Hepatocyte (in vitro differentiated cells): ENCODE measurements around the gene CALML3. TPM values are rescaled to one million over a fixed set of nuclear protein-coding genes. Genes with fewer than 3 reads are reported as not detected.
A peak's percentile ranks its signal among the peaks of the same experiment; 100 is the strongest.

Experiments used
- DNase-seq: peaks from one replicate; pipeline ENCODE4 v3.0.0-alpha.2; 2016; ENCODE audit warnings: low spot score
- H2AFZ ChIP-seq: fragments of 200-600 bp; sonication (generic); 2 replicates; pipeline ENCODE4 v1.6.0; 2016; ENCODE audit warnings: antibody characterized with exemption, mild to moderate bottlenecking
- H3K27ac ChIP-seq: fragments of 200-600 bp; sonication (generic); 2 replicates; pipeline ENCODE4 v1.5.1; 2016; ENCODE audit warnings: mild to moderate bottlenecking
- H3K27me3 ChIP-seq: fragments of 200-600 bp; sonication (generic); 2 replicates; pipeline ENCODE4 v1.6.1; 2016
- H3K36me3 ChIP-seq: fragments of 200-600 bp; sonication (generic); replicated peaks from 2 replicates; pipeline ENCODE4 v1.5.1; 2016; ENCODE audit warnings: low read depth; ENCODE audit not compliant: insufficient read depth
- H3K4me1 ChIP-seq: fragments of 200-600 bp; sonication (generic); 2 replicates; pipeline ENCODE4 v1.5.1; 2016; ENCODE audit warnings: mild to moderate bottlenecking, moderate library complexity; ENCODE audit not compliant: insufficient read depth
- H3K4me2 ChIP-seq: fragments of 200-600 bp; sonication (generic); 2 replicates; pipeline ENCODE4 v1.6.0; 2016
- H3K4me3 ChIP-seq: fragments of 200-600 bp; sonication (generic); 2 replicates; pipeline ENCODE4 v1.5.1; 2016; ENCODE audit warnings: mild to moderate bottlenecking
- H3K79me2 ChIP-seq: fragments of 200-600 bp; sonication (generic); 2 replicates; pipeline ENCODE4 v1.6.0; 2017; ENCODE audit warnings: mild to moderate bottlenecking
- H3K9me2 ChIP-seq: fragments of 200-600 bp; sonication (generic); replicated peaks from 2 replicates; pipeline ENCODE4 v1.6.0; 2017; ENCODE audit warnings: mild to moderate bottlenecking; ENCODE audit not compliant: insufficient read depth
- H3K9me3 ChIP-seq: fragments of 200-600 bp; sonication (generic); 2 replicates; pipeline ENCODE4 v1.5.1; 2016; ENCODE audit warnings: low read depth, mild to moderate bottlenecking
- H4K20me1 ChIP-seq: fragments of 200-600 bp; sonication (generic); 2 replicates; pipeline ENCODE4 v1.6.0; 2016; ENCODE audit warnings: mild to moderate bottlenecking; ENCODE audit not compliant: insufficient read depth, poor library complexity, severe bottlenecking
- CTCF ChIP-seq: fragments of 200-600 bp; sonication (generic); IDR thresholded peaks from 2 replicates; pipeline ENCODE4 v1.5.1; 2016; ENCODE audit warnings: antibody characterized with exemption, mild to moderate bottlenecking; ENCODE audit not compliant: poor library complexity
- EZH2 ChIP-seq: fragments of 200-600 bp; sonication (generic); IDR thresholded peaks from 2 replicates; pipeline ENCODE4 v1.6.1; 2016; ENCODE audit warnings: antibody characterized with exemption, mild to moderate bottlenecking, borderline replicate concordance
- EZH2phosphoT487 ChIP-seq: fragments of 200-600 bp; sonication (generic); IDR thresholded peaks from one replicate; pipeline ENCODE4 v1.6.1; 2018; ENCODE audit warnings: antibody characterized with exemption, mild to moderate bottlenecking, low read depth, moderate library complexity; ENCODE audit not compliant: unreplicated experiment, severe bottlenecking
- WGBS: methylation state at CpG from one replicate; pipeline ENCODE4 v1.1.6; 2016; ENCODE audit warnings: low lambda C conversion rate; ENCODE audit errors: missing lambda C conversion rate; 5-methylcytosine and 5-hydroxymethylcytosine counted together
- polyA plus RNA-seq: library from polyadenylated mRNA; unstranded; fragments of >200 nt; fragmentation: Nextera tagmentation; extraction: Ambion mirVana; gene quantifications from 2 replicates; pipeline ENCODE4 v1.2.1, GENCODE V29; 2016
- total RNA-seq: library from RNA; depleted of rRNA; stranded (reverse); fragments of >200 nt; gene quantifications from 2 replicates; pipeline ENCODE4 v1.2.3, GENCODE V29; 2014

CALML3 gene
- total and polyA plus RNA-seq, 2 experiments from 2014 or later, result not detected

- H4K20me1 ChIP-seq, result no peaks in the 10 kb centered on the region
- H3K27ac ChIP-seq, result peak overlapping the region; percentile 60
- no peak for DNase-seq
- peaks cover 27% of the 10 kb centered on the region for H3K4me1 ChIP-seq
- H3K9me3 ChIP-seq, result no peaks in the 10 kb centered on the region
- no peaks in the 10 kb centered on the region for H3K27me3 ChIP-seq
- H3K4me2 ChIP-seq, result no peak overlapping the region
- 30% methylated on average over 9 of the region's 9 CpGs for WGBS
- no peaks in the 10 kb centered on the region for H3K36me3 ChIP-seq
- no peak overlapping the region for H3K4me3 ChIP-seq
- no peaks in the 10 kb centered on the region for H3K79me2 ChIP-seq
- no peaks in the 10 kb centered on the region for H3K9me2 ChIP-seq
- no peak overlapping the region for H2AFZ ChIP-seq
- TF ChIP-seq CTCF (no peak), EZH2phosphoT487 (no peak), EZH2 (no peak)
Observed at GRCh38 chr10:5559642-5560141, 34.9 kb downstream of the CALML3 start.

- Histone ChIP-seq H2AFZ (no peak overlapping the region), H3K9me3 (no peaks in the 10 kb centered on the region), H3K4me1 (peaks cover 27% of the 10 kb centered on the region), H4K20me1 (no peaks in the 10 kb centered on the region), H3K79me2 (no peaks in the 10 kb centered on the region), H3K27ac (peak overlapping the region; percentile 60), H3K36me3 (no peaks in the 10 kb centered on the region), H3K27me3 (no peaks in the 10 kb centered on the region), H3K4me2 (no peak overlapping the region), H3K4me3 (no peak overlapping the region), H3K9me2 (no peaks in the 10 kb centered on the region)
- no peak for DNase-seq
- WGBS, result 69% methylated on average over 10 of the region's 10 CpGs
- TF ChIP-seq CTCF, result no peak
- no peak for TF ChIP-seq EZH2phosphoT487
- no peak for TF ChIP-seq EZH2
Observed at GRCh38 chr10:5560142-5560816, 35.5 kb downstream of the CALML3 start.

GRCh38 chr10:5560817-5561703, 36.3 kb downstream of the CALML3 start:
- no peaks in the 10 kb centered on the region for H3K27me3 ChIP-seq
- H3K4me2 ChIP-seq, result no peak overlapping the region
- H3K4me1 ChIP-seq, result peaks cover 33% of the 10 kb centered on the region
- no peaks in the 10 kb centered on the region for H3K9me3 ChIP-seq
- H3K4me3 ChIP-seq, result no peak overlapping the region
- no peaks in the 10 kb centered on the region for H3K36me3 ChIP-seq
- H3K9me2 ChIP-seq, result no peaks in the 10 kb centered on the region
- DNase-seq, result no peak
- H2AFZ ChIP-seq, result no peak overlapping the region
- TF ChIP-seq EZH2phosphoT487, result no peak
- TF ChIP-seq CTCF, result no peak
- TF ChIP-seq EZH2, result no peak
- H3K79me2 ChIP-seq, result no peaks in the 10 kb centered on the region
- no peaks in the 10 kb centered on the region for H4K20me1 ChIP-seq
- no peak overlapping the region for H3K27ac ChIP-seq
- WGBS, result 92% methylated on average over 28 of the region's 28 CpGs
